ENCODE results near the gene AGBL1.

Gene AGBL1

DNA sequence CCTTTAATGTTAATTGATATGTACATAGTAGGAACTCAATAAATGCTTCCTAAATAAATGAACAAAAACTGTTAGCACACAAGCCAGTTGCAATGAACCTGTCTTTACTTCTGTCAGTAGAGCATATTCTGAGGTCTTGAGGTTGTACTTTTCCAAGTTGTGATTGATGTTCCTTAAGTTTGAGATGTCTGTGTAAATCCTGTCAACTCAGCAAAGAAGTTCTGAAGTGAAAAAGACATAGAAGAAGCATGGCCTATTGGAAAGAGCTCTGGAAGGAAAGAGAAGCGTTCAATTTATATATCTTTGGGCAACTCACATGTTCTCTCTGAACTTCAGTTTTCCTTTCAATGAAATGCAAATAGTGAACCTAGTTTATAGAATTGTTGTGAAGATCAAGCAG lies 269.9 kb downstream of the AGBL1 start:
- Histone ChIP-seq H3K4me1 (ENCODE audit: insufficient read depth, poor library complexity, severe bottlenecking) (peaks cover 18% of the 10 kb centered on the region), H3K9me3 (ENCODE audit: severe bottlenecking) (no peaks in the 10 kb centered on the region), H3K27ac (ENCODE audit: poor library complexity, severe bottlenecking) (no peak overlapping the region), H3K4me3 (ENCODE audit: severe bottlenecking) (no peak overlapping the region), H3K36me3 (ENCODE audit: low read depth) (no peaks in the 10 kb centered on the region), H3K27me3 (ENCODE audit: insufficient read depth, poor library complexity, severe bottlenecking) (no peaks in the 10 kb centered on the region)
- TF ChIP-seq, protein P1, sequence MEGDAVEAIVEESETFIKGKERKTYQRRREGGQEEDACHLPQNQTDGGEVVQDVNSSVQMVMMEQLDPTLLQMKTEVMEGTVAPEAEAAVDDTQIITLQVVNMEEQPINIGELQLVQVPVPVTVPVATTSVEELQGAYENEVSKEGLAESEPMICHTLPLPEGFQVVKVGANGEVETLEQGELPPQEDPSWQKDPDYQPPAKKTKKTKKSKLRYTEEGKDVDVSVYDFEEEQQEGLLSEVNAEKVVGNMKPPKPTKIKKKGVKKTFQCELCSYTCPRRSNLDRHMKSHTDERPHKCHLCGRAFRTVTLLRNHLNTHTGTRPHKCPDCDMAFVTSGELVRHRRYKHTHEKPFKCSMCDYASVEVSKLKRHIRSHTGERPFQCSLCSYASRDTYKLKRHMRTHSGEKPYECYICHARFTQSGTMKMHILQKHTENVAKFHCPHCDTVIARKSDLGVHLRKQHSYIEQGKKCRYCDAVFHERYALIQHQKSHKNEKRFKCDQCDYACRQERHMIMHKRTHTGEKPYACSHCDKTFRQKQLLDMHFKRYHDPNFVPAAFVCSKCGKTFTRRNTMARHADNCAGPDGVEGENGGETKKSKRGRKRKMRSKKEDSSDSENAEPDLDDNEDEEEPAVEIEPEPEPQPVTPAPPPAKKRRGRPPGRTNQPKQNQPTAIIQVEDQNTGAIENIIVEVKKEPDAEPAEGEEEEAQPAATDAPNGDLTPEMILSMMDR (IDR thresholded peaks at IDR 0.05; ENCODE audit: poor library complexity, severe bottlenecking), result no peak
- ATAC-seq (ENCODE audit: low read depth), result no peak
- DNase-seq (ENCODE audit: low spot score), result no peak

DNA sequence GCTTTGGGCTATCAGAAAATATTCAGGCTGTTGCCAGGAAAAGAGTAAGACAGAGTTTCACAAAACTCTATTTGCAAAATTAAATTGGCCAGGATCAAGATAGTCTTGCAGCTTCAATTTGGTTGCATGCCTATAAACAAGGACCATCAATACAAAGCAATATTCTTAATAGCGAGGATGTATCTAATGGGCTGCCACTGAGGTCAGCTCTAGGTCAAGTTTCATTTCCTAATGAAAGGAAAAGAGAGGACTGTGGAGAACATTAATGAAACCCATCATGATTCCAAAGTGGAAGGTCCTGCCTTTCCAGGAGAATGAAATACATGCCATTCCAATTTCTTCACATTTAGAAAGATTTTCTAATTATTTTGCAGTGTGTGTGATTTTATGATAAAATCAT lies 273.5 kb downstream of the AGBL1 start:
- H3K36me3 ChIP-seq (ENCODE audit: low read depth), result no peaks in the 10 kb centered on the region
- TF ChIP-seq, protein P1 (IDR thresholded peaks at IDR 0.05; ENCODE audit: poor library complexity, severe bottlenecking), result no peak

DNA sequence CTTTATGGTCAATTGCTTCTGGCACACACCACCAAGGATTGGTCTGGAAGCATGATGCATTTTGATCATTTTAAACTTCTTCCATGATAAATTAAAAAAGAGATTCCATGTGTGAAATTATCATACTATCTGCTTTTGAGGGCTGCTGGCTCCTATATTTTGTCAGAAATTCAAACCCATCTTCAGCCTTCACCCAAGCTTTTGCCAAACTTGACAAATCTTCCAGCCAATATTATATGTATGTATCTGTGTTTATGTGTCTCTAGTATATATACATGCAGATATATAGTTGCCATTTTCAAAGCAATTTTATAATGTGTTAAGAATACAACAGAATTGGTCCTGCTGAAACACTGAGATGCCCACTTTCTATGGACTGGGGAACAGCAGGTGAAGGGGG lies 275.7 kb downstream of the AGBL1 start:
- Histone ChIP-seq H3K9me3 (ENCODE audit: severe bottlenecking) (no peaks in the 10 kb centered on the region), H3K27me3 (ENCODE audit: insufficient read depth, poor library complexity, severe bottlenecking) (no peaks in the 10 kb centered on the region), H3K4me3 (ENCODE audit: severe bottlenecking) (no peak overlapping the region), H3K36me3 (ENCODE audit: low read depth) (no peaks in the 10 kb centered on the region), H3K4me1 (ENCODE audit: insufficient read depth, poor library complexity, severe bottlenecking) (no peaks in the 10 kb centered on the region), H3K27ac (ENCODE audit: poor library complexity, severe bottlenecking) (no peak overlapping the region)
- ATAC-seq (ENCODE audit: low read depth) (no peak), DNase-seq (ENCODE audit: low spot score) (no peak)
- TF ChIP-seq, protein P1 (IDR thresholded peaks at IDR 0.05; ENCODE audit: poor library complexity, severe bottlenecking), result no peak

More for the DNA sequence above, 273.5 kb downstream of the AGBL1 start:
- ATAC-seq (ENCODE audit: low read depth) (no peak), DNase-seq (ENCODE audit: low spot score) (no peak)
- H3K4me1 ChIP-seq (ENCODE audit: insufficient read depth, poor library complexity, severe bottlenecking), result no peaks in the 10 kb centered on the region
- no peaks in the 10 kb centered on the region for H3K9me3 ChIP-seq (ENCODE audit: severe bottlenecking)
- H3K27ac ChIP-seq (ENCODE audit: poor library complexity, severe bottlenecking), result no peak overlapping the region
- H3K4me3 ChIP-seq (ENCODE audit: severe bottlenecking), result no peak overlapping the region
- no peaks in the 10 kb centered on the region for H3K27me3 ChIP-seq (ENCODE audit: insufficient read depth, poor library complexity, severe bottlenecking)

DNA sequence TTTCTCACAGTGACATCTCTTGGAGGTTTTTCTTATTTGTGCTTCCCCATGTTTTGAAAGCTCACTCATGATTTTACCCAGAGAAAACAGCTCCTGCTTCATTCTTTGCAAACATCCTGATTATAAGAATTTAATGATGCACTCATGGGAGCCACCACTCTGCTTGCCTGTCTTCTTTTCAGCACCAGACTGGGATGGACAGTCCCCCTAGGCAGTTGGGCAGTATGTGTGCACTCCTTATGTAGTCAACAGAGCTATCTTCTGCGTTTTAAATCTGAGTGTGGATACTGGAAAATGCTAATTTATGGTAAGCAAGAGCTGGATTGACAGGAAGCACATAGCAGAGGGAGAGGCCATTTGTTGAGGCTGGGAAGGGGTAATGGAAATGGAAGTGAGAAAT lies 276.1 kb downstream of the AGBL1 start:
- Histone ChIP-seq H3K36me3 (ENCODE audit: low read depth) (no peaks in the 10 kb centered on the region), H3K9me3 (ENCODE audit: severe bottlenecking) (no peaks in the 10 kb centered on the region), H3K27me3 (ENCODE audit: insufficient read depth, poor library complexity, severe bottlenecking) (no peaks in the 10 kb centered on the region), H3K27ac (ENCODE audit: poor library complexity, severe bottlenecking) (no peak overlapping the region), H3K4me3 (ENCODE audit: severe bottlenecking) (no peak overlapping the region), H3K4me1 (ENCODE audit: insufficient read depth, poor library complexity, severe bottlenecking) (no peaks in the 10 kb centered on the region)
- TF ChIP-seq, protein P1 (IDR thresholded peaks at IDR 0.05; ENCODE audit: poor library complexity, severe bottlenecking), result no peak
- ATAC-seq (ENCODE audit: low read depth), result peak; percentile 81
- DNase-seq (ENCODE audit: low spot score), result no peak

DNA sequence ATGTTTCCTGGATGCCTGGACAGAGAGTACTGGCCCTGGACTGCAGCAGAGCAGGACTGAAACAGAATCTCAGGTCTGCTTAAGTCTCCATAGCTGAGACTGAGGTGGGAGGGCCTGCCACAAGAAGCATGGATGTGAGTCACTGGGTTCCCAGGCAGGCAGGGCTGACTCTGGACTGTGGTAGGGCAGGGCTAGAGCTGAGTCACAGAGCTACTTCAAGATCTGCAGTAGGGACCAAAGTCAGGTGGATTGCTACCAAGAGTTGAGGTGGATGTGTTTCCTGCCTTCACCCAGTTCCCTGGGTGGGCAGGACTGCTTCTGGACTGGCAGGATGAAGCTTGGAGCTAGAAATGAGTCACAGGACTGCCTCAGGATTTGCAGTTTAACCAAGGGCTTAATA lies 282.9 kb downstream of the AGBL1 start:
- H3K27ac ChIP-seq (ENCODE audit: poor library complexity, severe bottlenecking), result peak overlapping the region; percentile 18
- DNase-seq (ENCODE audit: low spot score), result peak; percentile 92

More for the DNA sequence above, 282.9 kb downstream of the AGBL1 start:
- TF ChIP-seq, protein P1 (IDR thresholded peaks at IDR 0.05; ENCODE audit: poor library complexity, severe bottlenecking), result no peak
- Histone ChIP-seq H3K9me3 (ENCODE audit: severe bottlenecking) (peaks cover 15% of the 10 kb centered on the region), H3K36me3 (ENCODE audit: low read depth) (no peaks in the 10 kb centered on the region), H3K27me3 (ENCODE audit: insufficient read depth, poor library complexity, severe bottlenecking) (no peaks in the 10 kb centered on the region), H3K4me3 (ENCODE audit: severe bottlenecking) (no peak overlapping the region), H3K4me1 (ENCODE audit: insufficient read depth, poor library complexity, severe bottlenecking) (peaks cover 10% of the 10 kb centered on the region)
- peak; percentile 100 for ATAC-seq (ENCODE audit: low read depth)
